Raji (cell line): Measurements from ENCODE around the gene HMG20A.

ENCODE experiments used
- POLR2A ChIP-seq: IDR thresholded peaks from 2 replicates; pipeline ENCODE4 v1.6.1; 2011; ENCODE audit warnings: low read depth, low read length, control low read depth; ENCODE audit not compliant: insufficient read depth

Gene HMG20A

GRCh38 chr15:77395013-77395774 lies 25.5 kb upstream of the HMG20A start:
- no peak for TF ChIP-seq POLR2A

GRCh38 chr15:77396692-77397091 lies 24.0 kb upstream of the HMG20A start:
- TF ChIP-seq POLR2A: no peak

- TF ChIP-seq POLR2A: no peak
Measured at GRCh38 chr15:77398927-77399326, 21.8 kb upstream of the HMG20A start.

GRCh38 chr15:77400258-77400657 lies 20.4 kb upstream of the HMG20A start:
- no peak for TF ChIP-seq POLR2A

GRCh38 chr15:77402740-77403379 lies 17.8 kb upstream of the HMG20A start:
- no peak for TF ChIP-seq POLR2A

GRCh38 chr15:77406846-77407245 lies 13.8 kb upstream of the HMG20A start:
- TF ChIP-seq POLR2A: no peak

- TF ChIP-seq POLR2A: no peak
Measured at GRCh38 chr15:77409259-77410156, 11.2 kb upstream of the HMG20A start.

- no peak for TF ChIP-seq POLR2A
Measured at GRCh38 chr15:77410701-77411618, 9.7 kb upstream of the HMG20A start.

- TF ChIP-seq POLR2A: no peak
Measured at GRCh38 chr15:77411619-77411976, 9.1 kb upstream of the HMG20A start.

- TF ChIP-seq POLR2A: no peak
Measured at GRCh38 chr15:77412972-77413698, 7.6 kb upstream of the HMG20A start.

- no peak for TF ChIP-seq POLR2A
Measured at GRCh38 chr15:77413699-77414349, 6.9 kb upstream of the HMG20A start.

- no peak for TF ChIP-seq POLR2A
Measured at GRCh38 chr15:77414789-77415442, 5.8 kb upstream of the HMG20A start.
